Breast epithelium (tissue), 3 donors: Measurements from ENCODE around the gene RAB7B.

Experiments used
- CTCF ChIP-seq, 3 donors: fragments of 450-650 bp; IDR thresholded peaks; one replicate each; pipeline ENCODE4 v1.5.1; 2016 to 2017; ENCODE audit warnings: antibody characterized with exemption in 3 of 3, mild to moderate bottlenecking in 3 of 3, moderate library complexity in 3 of 3
- POLR2AphosphoS5 ChIP-seq, 3 donors: sonication (generic); formaldehyde crosslinking; IDR thresholded peaks; one replicate each; pipeline ENCODE4 v1.6.1; 2017; ENCODE audit warnings: antibody characterized with exemption in 3 of 3

GRCh38 chr1:206023695-206024094, 20.5 kb upstream of the RAB7B start, which contains the start of gene CTSE:
- no peak for TF ChIP-seq CTCF (IDR thresholded peaks at IDR 0.05)
- TF ChIP-seq POLR2AphosphoS5 (IDR thresholded peaks at IDR 0.05): no peak
